ENCODE data around the gene SLC25A52. TPM values are rescaled to one million over a fixed set of nuclear protein-coding genes. Genes with fewer than 3 reads are reported as not detected.

Gene SLC25A52
- total RNA-seq, 4 donors from 2014 or later: not detected

DNA sequence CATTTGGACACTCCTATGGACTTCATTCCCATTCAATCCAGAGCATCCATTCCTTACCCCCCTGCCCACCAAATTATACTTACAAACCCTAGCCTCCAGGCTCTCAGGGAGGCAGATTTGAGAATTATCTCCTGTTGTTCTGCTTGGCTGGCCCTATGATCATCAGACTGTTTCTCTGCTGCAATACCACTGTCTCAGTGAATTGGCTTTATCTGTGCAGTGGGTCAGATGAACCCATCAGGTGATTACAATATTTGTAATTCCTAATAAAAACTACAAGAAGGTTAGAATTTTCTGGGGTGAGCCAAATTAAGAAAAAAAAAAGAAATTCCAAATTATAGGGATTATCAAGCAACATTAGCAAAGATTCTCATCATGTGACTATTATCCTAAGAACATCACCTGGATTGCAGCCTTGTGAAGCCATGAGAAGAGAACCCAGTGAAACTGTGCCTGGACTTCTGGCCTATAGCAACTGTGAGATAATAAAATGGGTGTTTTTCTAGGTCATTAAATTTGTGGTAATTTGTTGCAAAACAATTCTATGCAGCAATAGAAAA lies 17.8 kb upstream of the SLC25A52 start:
- Histone ChIP-seq H3K4me1 (no peaks in the 10 kb centered on the region), H3K27me3 (no peaks in the 10 kb centered on the region), H3K4me3 (no peak overlapping the region), H3K27ac (no peak overlapping the region), H3K36me3 (no peaks in the 10 kb centered on the region), H3K9me3 (peaks cover 0 to 27% (median 12%) of the 10 kb centered on the region in 3 donors)
- no peak for DNase-seq
- intact Hi-C loops (cut with DNase I): no loop called here
- no peak for TF ChIP-seq CTCF (IDR thresholded peaks at IDR 0.05)
- no peak for TF ChIP-seq POLR2A (IDR thresholded peaks at IDR 0.05)

- Histone ChIP-seq H3K4me1 (no peaks in the 10 kb centered on the region), H3K36me3 (no peaks in the 10 kb centered on the region), H3K27ac (no peak overlapping the region), H3K27me3 (no peaks in the 10 kb centered on the region), H3K4me3 (no peak overlapping the region), H3K9me3 (peaks cover 0 to 27% (median 12%) of the 10 kb centered on the region in 3 donors)
- 87 to 89% methylated on average over 9 of the region's 9 CpGs for WGBS, 2 donors
- intact Hi-C loops (cut with DNase I): no loop called here
- no peak for TF ChIP-seq POLR2A (IDR thresholded peaks at IDR 0.05)
- no peak for DNase-seq
These were observed 15.4 kb upstream of the SLC25A52 start for GRCh38 chr18:31776093-31776492.

GRCh38 chr18:31774962-31775361 lies 14.3 kb upstream of the SLC25A52 start:
- intact Hi-C loops (cut with DNase I): no loop called here
- no peaks in the 10 kb centered on the region for H3K4me1 ChIP-seq
- peaks cover 0 to 23% (median 12%) of the 10 kb centered on the region in 3 donors for H3K9me3 ChIP-seq
- H3K27ac ChIP-seq: no peak overlapping the region
- no peak overlapping the region for H3K4me3 ChIP-seq
- 78 to 89% methylated on average over 5 of the region's 5 CpGs for WGBS, 2 donors
- H3K36me3 ChIP-seq: no peaks in the 10 kb centered on the region
- no peaks in the 10 kb centered on the region for H3K27me3 ChIP-seq
- no peak for DNase-seq
- no peak for TF ChIP-seq POLR2A (IDR thresholded peaks at IDR 0.05)
- TF ChIP-seq CTCF (IDR thresholded peaks at IDR 0.05): no peak

DNA sequence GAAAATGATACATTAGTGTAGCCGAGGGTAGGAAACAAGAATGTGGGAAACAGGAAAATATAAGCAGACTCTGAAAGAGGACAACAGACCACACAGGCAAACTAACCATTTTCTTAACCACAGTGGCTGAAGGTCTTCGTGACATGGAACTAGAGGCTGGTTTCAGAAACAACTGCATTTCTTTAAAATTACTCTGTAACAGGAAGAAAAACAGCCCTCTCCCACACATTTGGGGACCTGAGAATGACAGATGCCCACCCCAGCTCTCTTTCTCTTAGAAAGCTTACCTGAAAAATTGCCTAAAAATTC lies 13.8 kb upstream of the SLC25A52 start:
- Histone ChIP-seq H3K4me1 (no peaks in the 10 kb centered on the region), H3K27me3 (no peaks in the 10 kb centered on the region), H3K27ac (no peak overlapping the region), H3K36me3 (no peaks in the 10 kb centered on the region), H3K4me3 (no peak overlapping the region), H3K9me3 (peaks cover 0 to 18% (median 12%) of the 10 kb centered on the region in 3 donors)
- intact Hi-C loops (cut with DNase I): no loop called here
- no peak for TF ChIP-seq CTCF (IDR thresholded peaks at IDR 0.05)
- no peak for TF ChIP-seq POLR2A (IDR thresholded peaks at IDR 0.05)
- DNase-seq: no peak
- WGBS, 2 donors: 57 to 71% methylated on average over 2 of the region's 2 CpGs

DNA sequence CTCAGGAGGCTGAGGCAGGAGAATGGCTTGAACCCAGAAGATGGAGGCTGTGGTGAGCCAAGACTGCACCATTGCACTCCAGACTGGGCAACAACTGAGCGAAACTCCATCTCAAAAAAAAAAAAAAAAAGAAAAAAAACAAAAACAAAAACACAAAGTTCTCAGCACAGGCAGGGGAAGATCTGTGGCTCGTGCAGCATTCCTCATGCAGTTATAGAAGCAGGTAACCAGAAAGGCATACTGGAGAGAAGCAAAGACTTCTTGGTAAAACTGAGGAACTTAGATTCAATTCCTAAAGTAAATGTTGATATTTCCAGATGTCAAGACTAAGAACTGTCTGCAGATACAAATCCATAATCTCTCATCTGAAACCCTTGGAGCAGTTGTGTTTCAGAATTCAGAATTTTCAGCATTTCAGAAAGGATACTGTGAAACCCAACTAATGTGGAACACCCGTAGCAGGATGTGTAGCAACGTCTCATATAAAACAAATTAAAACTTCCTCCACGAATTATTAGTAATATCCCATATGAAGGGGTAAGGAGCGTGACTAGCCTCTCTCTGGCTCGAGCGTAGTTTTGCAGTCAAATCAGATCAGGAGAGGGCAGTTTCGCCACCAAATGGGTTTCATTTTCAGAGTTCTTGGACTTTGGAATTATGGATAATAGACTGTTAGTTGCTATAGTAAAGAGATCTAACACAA lies 13.2 kb upstream of the SLC25A52 start:
- Histone ChIP-seq H3K27ac (no peak overlapping the region), H3K4me3 (no peak overlapping the region), H3K36me3 (no peaks in the 10 kb centered on the region), H3K27me3 (no peaks in the 10 kb centered on the region), H3K9me3 (peaks cover 0 to 14% (median 12%) of the 10 kb centered on the region in 3 donors), H3K4me1 (no peaks in the 10 kb centered on the region)
- TF ChIP-seq CTCF (IDR thresholded peaks at IDR 0.05) (no peak), POLR2A (IDR thresholded peaks at IDR 0.05) (no peak)
- intact Hi-C loops (cut with DNase I): no loop called here
- DNase-seq: no peak
- 72 to 76% methylated on average over 9 of the region's 9 CpGs for WGBS, 2 donors

All from esophagus squamous epithelium (tissue), 5 donors.